ENCODE results near the gene GHRH. TPM values are rescaled to one million over a fixed set of nuclear protein-coding genes. Genes with fewer than 3 reads are reported as not detected.

Gene GHRH
- total and polyA plus RNA-seq, 2 donors (not counting 1 experiment from before 2014, with no cell fraction given) = not detected

GRCh38 chr20:37298190-37298939, 36.8 kb upstream of the GHRH start:
- Histone ChIP-seq H3K4me2 (replicated peaks; ENCODE audit: low read depth, low read length, poor library complexity, severe bottlenecking) (no peak overlapping the region), H3K36me3 (replicated peaks in 1 of 2; ENCODE audit: control extremely low read depth in 1 of 2, control insufficient read depth in 1 of 2, extremely low read depth in 1 of 2, insufficient read depth in 2 of 2, low read length in 1 of 2) (peaks cover 4 to 58% of the 10 kb centered on the region in 2 experiments), H3K27me3 (replicated peaks in 1 of 4; ENCODE audit: control extremely low read depth in 1 of 4, control insufficient read depth in 3 of 4, insufficient read depth in 4 of 4, low read length in 3 of 4) (no peaks in the 10 kb centered on the region), H3K79me2 (ENCODE audit: control insufficient read depth, insufficient read depth, low read length) (peaks cover 89% of the 10 kb centered on the region), H3K4me3 (ENCODE audit: control extremely low read depth in 1 of 5, extremely low read depth in 1 of 5, insufficient read depth in 1 of 5, low read depth in 2 of 5, low read length in 4 of 5) (no peak overlapping the region), H3K9me3 (ENCODE audit: control extremely low read depth in 1 of 3, control insufficient read depth in 2 of 3, insufficient read depth in 1 of 3, low read length in 2 of 3) (no peaks in the 10 kb centered on the region), H3K9ac (ENCODE audit: low read length) (no peak overlapping the region), H2AFZ (ENCODE audit: insufficient read depth, low read depth, low read length, poor library complexity, severe bottlenecking) (no peak overlapping the region), H4K20me1 (ENCODE audit: control insufficient read depth, insufficient read depth, low read length, poor library complexity, severe bottlenecking) (peaks cover 47% of the 10 kb centered on the region), H3K4me1 (ENCODE audit: control insufficient read depth in 2 of 2, insufficient read depth in 2 of 2, low read length in 2 of 2) (peaks cover 11 to 12% of the 10 kb centered on the region in 2 donors), H3K27ac (ENCODE audit: low read length in 2 of 2) (no peak overlapping the region)
- POLR2A ChIA-PET = interaction anchor here (0.6 to 0.7 kb wide), 2 partner anchors 21 to 132 kb away, joined by 3 read pairs; no protein-coding TSS in a partner anchor
- intact Hi-C loops (cut with micrococcal nuclease) = loop anchor here (10.0 kb wide), 1 partner anchor 736 kb away; the partner anchor contains the start of genes RPRD1B and TTI1
- Mint-ChIP-seq H3K4me3 (no peak overlapping the region), H3K4me1 (peaks cover 35% of the 10 kb centered on the region), H3K27ac (no peak overlapping the region), H3K9me3 (ENCODE audit: insufficient read depth) (no peaks in the 10 kb centered on the region), H3K27me3 (no peaks in the 10 kb centered on the region)
- 97% methylated on average over 3 of the region's 6 CpGs for WGBS (ENCODE audit: insufficient coverage)
- DNase-seq (no peak), ATAC-seq (ENCODE audit: low read depth) (no peak)
- no peak for TF ChIP-seq EZH2 (IDR thresholded peaks at IDR 0.05; ENCODE audit: borderline replicate concordance, insufficient read depth, low read depth, low read length, poor library complexity, severe bottlenecking)
- TF ChIP-seq, protein P1, sequence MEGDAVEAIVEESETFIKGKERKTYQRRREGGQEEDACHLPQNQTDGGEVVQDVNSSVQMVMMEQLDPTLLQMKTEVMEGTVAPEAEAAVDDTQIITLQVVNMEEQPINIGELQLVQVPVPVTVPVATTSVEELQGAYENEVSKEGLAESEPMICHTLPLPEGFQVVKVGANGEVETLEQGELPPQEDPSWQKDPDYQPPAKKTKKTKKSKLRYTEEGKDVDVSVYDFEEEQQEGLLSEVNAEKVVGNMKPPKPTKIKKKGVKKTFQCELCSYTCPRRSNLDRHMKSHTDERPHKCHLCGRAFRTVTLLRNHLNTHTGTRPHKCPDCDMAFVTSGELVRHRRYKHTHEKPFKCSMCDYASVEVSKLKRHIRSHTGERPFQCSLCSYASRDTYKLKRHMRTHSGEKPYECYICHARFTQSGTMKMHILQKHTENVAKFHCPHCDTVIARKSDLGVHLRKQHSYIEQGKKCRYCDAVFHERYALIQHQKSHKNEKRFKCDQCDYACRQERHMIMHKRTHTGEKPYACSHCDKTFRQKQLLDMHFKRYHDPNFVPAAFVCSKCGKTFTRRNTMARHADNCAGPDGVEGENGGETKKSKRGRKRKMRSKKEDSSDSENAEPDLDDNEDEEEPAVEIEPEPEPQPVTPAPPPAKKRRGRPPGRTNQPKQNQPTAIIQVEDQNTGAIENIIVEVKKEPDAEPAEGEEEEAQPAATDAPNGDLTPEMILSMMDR (IDR thresholded peaks at IDR 0.05) = no peak
- CTCF ChIA-PET = no interaction called here
